Gastroesophageal sphincter (tissue), 3 donors: ENCODE data around the gene ATP1B2.

Experiments used
- POLR2A ChIP-seq, 2 donors: fragments of 450-650 bp; IDR thresholded peaks; one replicate each; pipeline ENCODE4 v1.6.1; 2017; ENCODE audit warnings: antibody characterized with exemption in 2 of 2, mild to moderate bottlenecking in 2 of 2, moderate library complexity in 1 of 2
- TF ChIP-seq, protein P1 (sequence below), 4 experiments: fragments of 200-600 bp in 2 of 4; fragments of 450-650 bp in 2 of 4; sonication (generic) in 1 of 4; IDR thresholded peaks; one replicate each; pipeline ENCODE4 v1.5.1; 2017 to 2019; ENCODE audit warnings: antibody characterized with exemption in 4 of 4, mild to moderate bottlenecking in 2 of 4, moderate library complexity in 2 of 4

DNA sequence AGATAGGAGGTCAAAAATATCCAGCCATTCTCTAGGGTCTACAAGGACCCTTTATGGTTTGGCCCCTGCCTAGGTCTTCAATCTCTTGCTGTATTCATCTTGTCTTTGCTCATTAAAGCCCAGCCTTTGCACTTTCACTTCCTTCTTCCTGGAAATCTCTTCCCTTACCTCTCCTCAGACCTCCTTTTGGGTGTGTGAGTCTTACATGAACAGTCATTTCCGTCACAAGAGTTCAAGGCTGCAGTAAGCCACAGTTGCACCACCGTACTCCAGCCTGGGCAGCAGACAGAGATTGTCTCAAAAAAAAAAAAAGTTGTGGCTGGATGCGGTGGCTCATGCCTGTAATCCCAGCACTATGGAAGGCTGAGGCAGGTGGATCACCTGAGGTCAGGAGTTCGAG, 6.0 kb upstream of the ATP1B2 start:
- TF ChIP-seq, protein P1, sequence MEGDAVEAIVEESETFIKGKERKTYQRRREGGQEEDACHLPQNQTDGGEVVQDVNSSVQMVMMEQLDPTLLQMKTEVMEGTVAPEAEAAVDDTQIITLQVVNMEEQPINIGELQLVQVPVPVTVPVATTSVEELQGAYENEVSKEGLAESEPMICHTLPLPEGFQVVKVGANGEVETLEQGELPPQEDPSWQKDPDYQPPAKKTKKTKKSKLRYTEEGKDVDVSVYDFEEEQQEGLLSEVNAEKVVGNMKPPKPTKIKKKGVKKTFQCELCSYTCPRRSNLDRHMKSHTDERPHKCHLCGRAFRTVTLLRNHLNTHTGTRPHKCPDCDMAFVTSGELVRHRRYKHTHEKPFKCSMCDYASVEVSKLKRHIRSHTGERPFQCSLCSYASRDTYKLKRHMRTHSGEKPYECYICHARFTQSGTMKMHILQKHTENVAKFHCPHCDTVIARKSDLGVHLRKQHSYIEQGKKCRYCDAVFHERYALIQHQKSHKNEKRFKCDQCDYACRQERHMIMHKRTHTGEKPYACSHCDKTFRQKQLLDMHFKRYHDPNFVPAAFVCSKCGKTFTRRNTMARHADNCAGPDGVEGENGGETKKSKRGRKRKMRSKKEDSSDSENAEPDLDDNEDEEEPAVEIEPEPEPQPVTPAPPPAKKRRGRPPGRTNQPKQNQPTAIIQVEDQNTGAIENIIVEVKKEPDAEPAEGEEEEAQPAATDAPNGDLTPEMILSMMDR (IDR thresholded peaks at IDR 0.05), result no peak
- TF ChIP-seq POLR2A (IDR thresholded peaks at IDR 0.05), result no peak
